ENCODE results near the gene CPLX1.

DNA sequence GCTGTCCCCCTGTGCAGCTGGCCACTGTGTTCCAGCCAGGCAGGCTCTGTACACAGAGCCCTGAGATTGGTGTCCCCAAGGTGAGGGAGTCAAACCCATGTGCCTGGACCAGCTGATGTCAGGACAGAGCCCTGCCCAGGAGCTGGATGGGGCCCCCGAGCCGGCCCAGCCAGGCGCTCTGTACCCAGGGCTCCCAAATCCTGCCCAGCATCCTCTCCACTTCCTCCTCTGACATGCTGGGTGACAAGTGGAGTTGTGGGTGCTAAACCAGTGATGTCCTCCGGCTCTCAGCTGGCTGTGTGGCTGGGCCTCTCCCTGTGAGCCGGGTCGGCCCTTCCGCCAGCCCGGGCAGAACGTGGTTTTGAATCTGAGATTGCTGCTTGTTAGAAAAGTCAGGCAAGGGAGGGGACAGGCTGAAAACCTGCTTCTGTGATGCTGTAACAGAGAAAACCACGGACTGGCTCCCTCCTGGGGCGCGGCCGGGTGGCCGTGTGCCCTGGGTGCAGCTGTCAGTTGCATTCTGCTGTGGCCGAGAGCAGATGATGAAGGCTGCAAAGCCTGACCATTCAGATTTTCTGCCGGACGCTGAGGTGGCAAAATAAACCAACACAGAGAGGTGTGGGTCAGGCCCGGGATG lies 7.9 kb upstream of the CPLX1 start:
- TF ChIP-seq, protein P1, sequence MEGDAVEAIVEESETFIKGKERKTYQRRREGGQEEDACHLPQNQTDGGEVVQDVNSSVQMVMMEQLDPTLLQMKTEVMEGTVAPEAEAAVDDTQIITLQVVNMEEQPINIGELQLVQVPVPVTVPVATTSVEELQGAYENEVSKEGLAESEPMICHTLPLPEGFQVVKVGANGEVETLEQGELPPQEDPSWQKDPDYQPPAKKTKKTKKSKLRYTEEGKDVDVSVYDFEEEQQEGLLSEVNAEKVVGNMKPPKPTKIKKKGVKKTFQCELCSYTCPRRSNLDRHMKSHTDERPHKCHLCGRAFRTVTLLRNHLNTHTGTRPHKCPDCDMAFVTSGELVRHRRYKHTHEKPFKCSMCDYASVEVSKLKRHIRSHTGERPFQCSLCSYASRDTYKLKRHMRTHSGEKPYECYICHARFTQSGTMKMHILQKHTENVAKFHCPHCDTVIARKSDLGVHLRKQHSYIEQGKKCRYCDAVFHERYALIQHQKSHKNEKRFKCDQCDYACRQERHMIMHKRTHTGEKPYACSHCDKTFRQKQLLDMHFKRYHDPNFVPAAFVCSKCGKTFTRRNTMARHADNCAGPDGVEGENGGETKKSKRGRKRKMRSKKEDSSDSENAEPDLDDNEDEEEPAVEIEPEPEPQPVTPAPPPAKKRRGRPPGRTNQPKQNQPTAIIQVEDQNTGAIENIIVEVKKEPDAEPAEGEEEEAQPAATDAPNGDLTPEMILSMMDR (conservative IDR thresholded peaks at IDR 0.05 in 1 of 2, IDR thresholded peaks at IDR 0.05 in 1 of 2; ENCODE audit: low read depth in 1 of 2, low read length in 2 of 2): no peak
- TF ChIP-seq EZH2 (IDR thresholded peaks at IDR 0.05; ENCODE audit: low read length, missing control alignments): no peak
